Activated gamma-delta T cell (primary cell): ENCODE results near the gene PDGFRA.

ENCODE experiments used
- DNase-seq: peaks from one replicate; lab custom pipeline; 2025; lab: John Stamatoyannopoulos, UW

Gene PDGFRA

GRCh38 chr4:54255881-54256280 is 26.8 kb downstream of the PDGFRA start:
- no peak for DNase-seq

- no peak for DNase-seq
Measured at GRCh38 chr4:54256491-54257486, 27.7 kb downstream of the PDGFRA start.

GRCh38 chr4:54265366-54265765 is 36.3 kb downstream of the PDGFRA start:
- no peak for DNase-seq

DNA sequence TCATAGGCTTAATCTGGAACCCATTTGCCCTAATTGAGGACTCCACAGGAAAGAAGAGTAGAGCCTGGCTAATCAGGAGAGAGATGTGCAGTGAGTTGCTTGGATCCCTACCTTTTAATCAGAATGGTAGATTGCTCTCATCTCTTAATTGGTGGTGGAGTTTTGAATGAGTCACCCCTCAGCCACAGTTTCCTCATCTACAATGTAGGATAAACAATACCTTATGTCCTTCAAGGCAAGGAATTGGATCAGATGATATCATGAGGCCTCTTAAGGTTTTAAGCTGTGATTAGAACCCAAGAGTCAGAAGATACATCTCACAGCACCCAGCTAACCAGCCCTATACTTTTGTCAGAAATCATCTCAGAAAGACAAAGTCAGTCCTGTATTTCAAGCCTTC is 39.1 kb downstream of the PDGFRA start:
- no peak for DNase-seq

DNA sequence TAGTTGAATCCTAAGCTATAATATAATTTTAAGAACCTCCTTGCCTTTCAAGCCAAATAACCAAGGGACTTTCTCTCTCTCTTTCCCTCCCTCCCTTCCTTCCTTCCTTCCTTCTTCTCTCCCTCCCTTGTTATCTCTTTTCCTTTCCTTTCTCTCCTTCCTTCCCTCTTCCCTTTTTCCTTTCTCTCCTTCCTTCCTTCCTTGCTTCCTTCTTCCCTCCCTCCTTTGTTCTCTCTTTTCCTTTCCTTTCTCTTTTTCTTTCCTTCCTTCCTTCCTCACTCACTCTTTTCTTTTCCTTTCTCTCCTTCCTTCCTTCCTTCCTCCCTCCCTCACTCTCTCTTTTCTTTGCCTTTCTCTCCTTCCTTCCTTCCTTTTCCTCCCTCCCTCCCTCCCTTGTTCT is 42.4 kb downstream of the PDGFRA start:
- DNase-seq = no peak

GRCh38 chr4:54272051-54272450 is 43.0 kb downstream of the PDGFRA start:
- DNase-seq = no peak

DNA sequence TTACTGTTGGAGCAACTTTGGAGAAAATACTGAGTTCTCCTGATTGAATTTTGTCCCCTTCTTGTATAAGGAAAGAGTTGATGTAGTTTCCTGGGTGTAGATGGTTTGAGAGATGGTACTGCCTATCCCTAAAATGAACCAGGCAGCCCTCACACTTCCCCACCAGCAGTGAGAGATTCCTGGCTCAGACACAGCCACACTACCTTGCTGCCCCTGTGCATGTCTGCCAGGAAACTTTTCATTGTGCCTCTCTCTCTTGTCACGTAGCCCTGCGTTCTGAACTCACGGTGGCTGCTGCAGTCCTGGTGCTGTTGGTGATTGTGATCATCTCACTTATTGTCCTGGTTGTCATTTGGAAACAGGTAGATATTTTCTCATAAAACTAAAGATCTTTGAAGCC is 45.2 kb downstream of the PDGFRA start:
- DNase-seq = no peak

- no peak for DNase-seq
Measured at GRCh38 chr4:54274795-54275665, 45.9 kb downstream of the PDGFRA start.

DNA sequence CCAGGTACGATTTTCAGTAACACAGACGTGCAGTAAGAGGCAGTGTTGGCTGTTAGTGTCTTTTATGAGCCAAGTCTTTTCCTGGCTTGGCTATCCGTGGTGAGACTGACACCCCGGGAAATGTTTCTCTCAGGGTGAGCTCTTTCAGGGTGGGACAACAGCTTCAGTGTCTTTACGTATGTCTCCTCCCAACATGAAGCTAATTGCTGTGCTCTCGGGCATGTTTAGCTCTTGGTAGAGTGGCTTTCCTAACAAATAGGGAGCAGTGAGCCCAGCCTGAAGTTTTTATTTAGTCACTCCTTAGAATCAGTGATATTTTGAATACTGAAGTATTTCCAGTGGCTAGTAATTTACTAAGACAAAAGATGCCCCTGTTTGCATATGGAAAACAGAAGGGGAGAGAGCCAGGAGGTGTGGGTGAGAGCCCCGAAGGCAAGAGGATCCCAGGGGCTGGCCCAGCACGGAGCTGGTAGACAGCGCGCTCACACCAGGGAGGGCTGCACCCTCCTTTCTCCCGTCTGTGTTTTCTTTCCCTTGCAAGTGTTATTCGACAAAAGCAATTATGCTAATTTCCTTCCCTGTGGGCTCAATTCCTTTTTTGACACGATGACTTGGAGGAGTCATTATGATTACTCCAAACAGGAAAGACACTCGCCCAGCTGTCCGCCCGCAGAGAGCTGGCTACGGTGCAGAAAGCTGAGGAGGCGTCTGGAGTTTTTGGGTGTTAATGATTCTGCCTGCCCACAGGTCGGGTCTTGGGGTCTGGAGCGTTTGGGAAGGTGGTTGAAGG is 47.7 kb downstream of the PDGFRA start:
- no peak for DNase-seq

DNA sequence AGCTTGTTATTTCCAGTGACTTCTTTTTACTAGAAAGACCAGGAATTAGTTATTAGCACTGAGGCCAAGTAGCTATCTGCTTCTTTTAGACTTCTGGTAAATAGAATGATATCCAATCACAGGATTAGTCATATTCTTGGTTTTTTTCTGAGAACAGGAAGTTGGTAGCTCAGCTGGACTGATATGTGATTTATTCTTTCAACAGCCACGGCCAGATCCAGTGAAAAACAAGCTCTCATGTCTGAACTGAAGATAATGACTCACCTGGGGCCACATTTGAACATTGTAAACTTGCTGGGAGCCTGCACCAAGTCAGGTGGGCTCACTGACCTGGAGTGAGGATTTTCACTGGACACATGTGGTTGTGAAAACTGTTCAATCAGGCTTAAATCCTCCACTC is 48.6 kb downstream of the PDGFRA start:
- DNase-seq = no peak

GRCh38 chr4:54278216-54278615 is 49.1 kb downstream of the PDGFRA start:
- DNase-seq = no peak

GRCh38 chr4:54281054-54281766 is 52.1 kb downstream of the PDGFRA start:
- no peak for DNase-seq

GRCh38 chr4:54282837-54283236 is 53.7 kb downstream of the PDGFRA start:
- DNase-seq = no peak

GRCh38 chr4:54289316-54289715 is 60.2 kb downstream of the PDGFRA start:
- DNase-seq = no peak

DNA sequence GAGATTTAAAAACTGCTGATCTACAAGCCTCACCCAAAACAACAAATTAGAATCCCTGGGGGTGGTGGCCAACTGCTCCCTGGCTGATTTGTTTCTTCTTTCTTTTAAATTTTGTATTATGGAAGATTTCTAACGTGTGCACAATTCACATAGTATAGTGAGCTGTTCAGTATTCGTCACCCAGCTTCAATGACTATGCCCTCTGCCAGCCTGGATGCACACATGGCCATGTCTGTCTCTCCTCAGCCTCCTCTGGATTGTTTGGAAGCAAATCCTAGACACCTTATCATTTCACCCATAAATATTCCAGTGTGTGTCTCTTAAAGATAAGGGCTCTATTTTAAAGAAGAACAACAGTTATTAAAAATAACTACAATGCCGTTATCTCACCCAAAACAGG is 61.9 kb downstream of the PDGFRA start:
- DNase-seq = no peak

- no peak for DNase-seq
Measured at GRCh38 chr4:54296548-54297203, 67.6 kb downstream of the PDGFRA start.

DNA sequence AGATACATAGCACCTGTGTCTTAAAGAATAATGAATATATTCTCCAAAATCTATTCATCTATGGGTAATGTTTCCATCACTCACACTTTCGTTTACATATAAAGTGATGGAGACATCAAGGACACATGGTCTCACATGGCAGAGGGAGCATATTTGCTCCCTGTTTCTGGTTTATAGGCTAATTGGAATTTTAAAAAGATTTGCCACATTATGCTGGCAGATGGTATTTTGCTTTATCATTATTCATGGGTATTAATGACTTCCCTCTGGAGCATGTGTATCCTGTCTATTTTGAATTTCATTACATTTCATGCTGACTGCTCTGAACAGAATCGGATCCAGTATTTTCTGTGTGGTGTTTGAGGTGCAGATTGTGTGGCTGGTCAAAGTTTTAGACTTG is 79.0 kb downstream of the PDGFRA start:
- DNase-seq = no peak

DNA sequence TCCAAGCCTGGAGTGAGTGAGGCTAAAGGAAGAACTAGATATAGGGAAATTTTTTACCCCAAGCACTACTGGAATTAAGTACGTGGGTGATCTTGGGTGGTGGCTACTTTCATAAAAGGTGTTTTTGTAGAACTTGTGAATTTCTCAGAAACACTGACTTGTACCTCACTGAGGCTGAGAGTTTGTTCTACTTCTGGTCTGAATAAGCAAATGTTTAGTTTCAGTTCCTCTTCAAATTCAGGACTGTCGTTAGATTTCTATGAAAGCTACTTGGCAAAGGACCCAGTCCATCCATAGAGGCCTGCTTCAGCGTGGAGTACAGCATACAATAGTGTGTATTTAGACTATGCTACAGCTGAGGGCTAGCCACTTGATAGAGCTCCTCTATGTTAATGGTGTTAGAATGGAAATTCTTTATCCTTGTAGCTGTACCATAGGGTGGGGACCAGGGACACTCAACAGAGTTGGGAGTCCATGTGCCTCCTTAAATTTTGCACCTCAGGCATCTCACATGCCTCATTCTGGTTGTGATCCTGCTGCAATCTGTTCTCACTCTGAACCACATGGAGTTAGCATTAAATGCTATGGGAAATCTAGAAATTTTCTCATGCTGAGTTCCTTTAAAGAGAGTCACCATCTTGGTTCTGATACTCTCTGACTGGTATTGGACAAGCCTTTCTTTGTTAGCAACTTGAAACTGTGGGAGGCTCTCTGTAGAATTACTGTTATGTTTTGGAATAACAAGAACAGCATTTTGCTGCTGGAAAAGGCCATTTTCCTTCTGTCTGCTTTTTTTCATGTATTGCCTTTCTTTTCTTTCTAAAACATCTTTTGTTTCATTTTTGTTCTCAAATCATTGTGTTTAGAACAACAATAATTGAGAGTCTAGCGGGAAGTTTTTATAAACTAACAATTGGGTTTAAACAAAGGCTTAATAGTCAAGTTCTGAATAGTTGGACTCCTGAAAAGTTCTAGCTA is 86.8 kb downstream of the PDGFRA start:
- DNase-seq = no peak

- DNase-seq = no peak
Measured at GRCh38 chr4:54317690-54318089, 88.6 kb downstream of the PDGFRA start.

DNA sequence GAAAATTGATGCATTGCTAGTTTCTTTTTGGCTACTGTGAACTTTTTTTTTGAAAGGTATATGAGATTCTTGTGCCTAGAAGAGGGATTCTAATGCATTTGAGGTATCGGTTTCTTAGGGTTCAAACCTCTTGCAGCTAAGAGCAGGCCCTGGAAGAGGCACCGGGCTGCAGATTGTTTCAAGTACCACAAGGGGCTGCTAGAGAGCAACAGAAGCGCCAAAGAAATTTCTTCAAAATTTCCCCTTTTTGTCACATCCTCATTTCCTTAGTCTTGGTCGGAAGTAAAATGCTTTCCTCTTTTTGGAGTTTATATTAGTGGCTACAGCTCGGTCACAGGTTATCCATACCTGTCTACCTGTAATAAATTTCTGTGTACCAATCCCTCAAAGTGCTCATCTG is 89.8 kb downstream of the PDGFRA start:
- no peak for DNase-seq
